ENCODE results near the gene RPTOR.
"Not testable (repeated sequence)": the region's sequence is repeated elsewhere in the genome, so short reads cannot be mapped to it uniquely, and the experiment has no call there.

RPTOR gene

GRCh38 chr17:80790021-80790765, 245.6 kb downstream of the RPTOR start:
- DNase-seq, result no peak

- DNase-seq, result no peak
Observed at GRCh38 chr17:80790981-80791742, 246.5 kb downstream of the RPTOR start.

GRCh38 chr17:80791758-80792284, 247.2 kb downstream of the RPTOR start:
- DNase-seq, result no peak

GRCh38 chr17:80792373-80792781, 247.7 kb downstream of the RPTOR start:
- no peak for DNase-seq

- no peak for DNase-seq
Observed at GRCh38 chr17:80793421-80793820, 248.8 kb downstream of the RPTOR start.

- DNase-seq, result no peak
Observed at GRCh38 chr17:80793851-80794267, 249.2 kb downstream of the RPTOR start.

- no peak for DNase-seq
Observed at GRCh38 chr17:80794281-80795089, 249.8 kb downstream of the RPTOR start.

- DNase-seq, result no peak
Observed at GRCh38 chr17:80795090-80795580, 250.5 kb downstream of the RPTOR start.

GRCh38 chr17:80795754-80796153, 251.1 kb downstream of the RPTOR start:
- DNase-seq, result no peak

- DNase-seq, result no peak
Observed at GRCh38 chr17:80796430-80796861, 251.8 kb downstream of the RPTOR start.

- not testable (repeated sequence) for DNase-seq
Observed at GRCh38 chr17:80797222-80797621, 252.6 kb downstream of the RPTOR start.

- DNase-seq, result no peak
Observed at GRCh38 chr17:80797741-80798594, 253.3 kb downstream of the RPTOR start.

- DNase-seq, result no peak
Observed at GRCh38 chr17:80798595-80799537, 254.2 kb downstream of the RPTOR start.

GRCh38 chr17:80799538-80800480, 255.2 kb downstream of the RPTOR start:
- no peak for DNase-seq

GRCh38 chr17:80800481-80801391, 256.1 kb downstream of the RPTOR start:
- no peak for DNase-seq

GRCh38 chr17:80802626-80803450, 258.2 kb downstream of the RPTOR start:
- no peak for DNase-seq
